Measurements from ENCODE around the gene ADGRV1. TPM values are rescaled to one million over a fixed set of nuclear protein-coding genes. Genes with fewer than 3 reads are reported as not detected.

The ADGRV1 gene
- total and polyA plus RNA-seq, 9 of the 15 experiments (the other 6 are each of a cell fraction or from before 2014, with no cell fraction given) = 21.7 to 156 (median 58.2) TPM

GRCh38 chr5:90889325-90889600, 330.7 kb downstream of the ADGRV1 start (continued):
- TF ChIP-seq CREB5 (CRISPR knock-in tag; IDR thresholded peaks at IDR 0.05) = no peak

GRCh38 chr5:90890180-90890579, 331.6 kb downstream of the ADGRV1 start:
- Histone ChIP-seq H2AFZ (ENCODE audit: low read depth, low read length) (no peak overlapping the region), H3K27me3 (ENCODE audit: control insufficient read depth in 2 of 2, insufficient read depth in 2 of 2, low read length in 2 of 2) (no peaks in the 10 kb centered on the region), H3K9me3 (replicated peaks; ENCODE audit: control insufficient read depth, insufficient read depth, low read depth, low read length) (no peaks in the 10 kb centered on the region), H3K79me2 (ENCODE audit: control insufficient read depth, insufficient read depth, low read length) (no peaks in the 10 kb centered on the region), H3K4me1 (replicated peaks in 1 of 2; ENCODE audit: control insufficient read depth in 2 of 2, insufficient read depth in 2 of 2, low read length in 2 of 2) (peaks cover 0 to 4% of the 10 kb centered on the region in 2 experiments; a peak in 1 of 5 replicates), H3K27ac (ENCODE audit: extremely low read depth, low read depth, low read length) (no peak overlapping the region), H4K20me1 (replicated peaks; ENCODE audit: control insufficient read depth, insufficient read depth, low read length) (no peaks in the 10 kb centered on the region), H3K4me2 (ENCODE audit: insufficient read depth, low read length) (no peak overlapping the region), H3K4me3 (no peak overlapping the region), H3K36me3 (ENCODE audit: control insufficient read depth, insufficient read depth, low read length) (peaks cover 18% of the 10 kb centered on the region), H3K9ac (ENCODE audit: insufficient read depth in 1 of 2, low read depth in 2 of 2, low read length in 2 of 2) (no peak overlapping the region), H3K9me1 (ENCODE audit: control insufficient read depth, insufficient read depth, low read length) (peaks cover 3% of the 10 kb centered on the region)
- in situ Hi-C loops (cut with MboI) (no loop called here), intact Hi-C loops (cut with micrococcal nuclease) (no loop called here)
- ATAC-seq = no peak; the same call in 2 of the 3 replicates
- no peak for DNase-seq (ENCODE audit: extremely low read depth in 1 of 4, low spot score in 3 of 4)
- 100% methylated on average over 1 of the region's 1 CpG for WGBS (ENCODE audit: insufficient coverage, low coverage, missing lambda C conversion rate)
- ChIA-PET CTCF (ENCODE audit: low intra/inter-chr PET ratio) (no interaction called here), POLR2A (interaction anchor here (0.6 kb wide), 1 partner anchor 533 kb away, joined by 5 read pairs; no protein-coding TSS in a partner anchor)
- TF ChIP-seq REST (IDR thresholded peaks at IDR 0.05; ENCODE audit: borderline replicate concordance) (no peak), REST (CRISPR knock-in tag; IDR thresholded peaks at IDR 0.05; ENCODE audit: low read depth) (no peak), HMBOX1 (IDR thresholded peaks at IDR 0.05) (0 out of 2 replicates have a peak, but pooled peaks have one; percentile 18)
- no peak for FAIRE-seq
- no TSS peak for BruUV-seq (replicated peaks)

Data from K562 (cell line).